NK-92 treated with Interleukin-12 subunit alpha and Interleukin-12 subunit beta, amount 100 ng/mL, for 24 hours (cell line): ENCODE data around the gene PPL.
"Not testable (repeated sequence)": the region's sequence is repeated elsewhere in the genome, so short reads cannot be mapped to it uniquely, and the experiment has no call there.

Experiments
- DNase-seq: peaks from one replicate; lab custom pipeline; 2025; lab: John Stamatoyannopoulos, UW

Gene PPL

DNA sequence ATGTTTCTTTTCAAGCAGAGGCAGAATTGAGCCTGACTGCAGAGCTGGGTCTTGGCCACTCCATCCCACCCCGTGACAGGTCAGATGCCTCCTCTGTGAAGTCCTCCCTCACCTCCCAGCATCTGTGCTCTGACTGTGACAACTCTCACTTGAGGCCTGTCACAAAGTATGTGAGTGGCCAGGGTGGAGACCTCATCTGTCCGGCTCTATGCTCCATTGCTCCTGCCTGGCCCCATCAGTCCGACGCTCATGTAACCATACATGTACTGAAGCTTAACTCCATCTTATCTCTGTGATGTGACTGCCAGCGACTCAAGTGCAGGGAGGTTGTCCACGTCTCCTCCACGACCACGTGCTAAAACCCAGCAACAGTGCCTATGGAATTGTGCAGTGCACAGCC is 3.5 kb downstream of the PPL start:
- no peak for DNase-seq

DNA sequence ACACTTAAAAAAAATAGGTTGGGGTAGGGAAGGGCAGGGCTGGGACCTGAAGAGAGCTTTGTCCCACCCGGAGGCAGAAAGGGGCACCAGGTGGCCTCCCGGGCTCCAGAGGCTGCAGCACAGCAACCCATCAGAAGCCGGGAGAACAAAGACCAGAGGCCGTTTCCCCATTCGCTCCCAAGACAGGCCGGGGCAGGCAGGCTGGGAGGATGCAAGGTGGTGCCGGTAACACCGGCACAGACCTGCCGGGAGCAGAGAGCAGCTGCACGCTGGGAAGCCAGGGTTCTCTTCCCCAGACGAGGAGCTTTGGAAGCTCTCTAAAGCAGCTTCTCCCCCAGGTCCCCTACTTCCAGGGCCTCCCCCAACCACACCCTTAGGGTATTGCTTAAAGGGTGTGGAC is 5.6 kb downstream of the PPL start:
- no peak for DNase-seq

DNA sequence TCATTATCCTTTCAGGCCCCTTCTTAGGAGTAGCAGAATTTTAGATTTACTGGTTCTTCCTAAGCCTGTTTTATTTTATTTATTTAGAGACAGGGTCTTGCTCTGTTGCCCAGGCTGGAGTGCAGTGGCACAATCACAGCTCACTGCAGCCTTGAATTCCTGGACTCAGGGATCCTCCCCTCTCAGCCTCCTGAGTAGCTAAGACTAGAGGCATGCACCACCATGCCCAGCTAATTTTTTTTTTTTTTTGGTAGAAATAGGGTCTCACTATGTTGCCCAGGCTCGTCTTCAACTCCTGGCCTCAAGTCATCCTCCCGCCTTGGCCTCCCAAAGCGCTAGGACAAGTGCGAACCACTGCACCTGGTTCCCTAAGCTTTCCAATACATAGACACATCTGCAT is 7.3 kb downstream of the PPL start:
- not testable (repeated sequence) for DNase-seq

DNA sequence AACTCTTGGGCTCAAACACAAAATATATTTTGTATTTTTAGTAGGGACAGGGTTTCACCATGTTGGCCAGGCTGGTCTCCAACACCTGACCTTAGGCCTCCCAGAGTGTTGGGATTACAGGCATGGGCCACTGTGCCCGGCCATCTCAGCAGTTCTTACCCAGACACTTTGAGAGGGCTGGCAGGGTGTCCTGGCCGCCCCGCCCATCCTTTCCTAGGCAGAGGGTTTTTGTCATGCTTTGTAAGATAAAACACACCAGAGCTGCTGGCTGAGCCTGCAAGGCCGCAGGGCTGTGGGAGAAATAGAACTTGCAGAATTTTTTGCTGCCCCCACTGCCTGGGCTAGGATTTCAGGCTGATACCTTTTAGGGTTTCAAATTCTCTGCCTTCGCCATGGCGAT is 8.7 kb downstream of the PPL start:
- no peak for DNase-seq

DNA sequence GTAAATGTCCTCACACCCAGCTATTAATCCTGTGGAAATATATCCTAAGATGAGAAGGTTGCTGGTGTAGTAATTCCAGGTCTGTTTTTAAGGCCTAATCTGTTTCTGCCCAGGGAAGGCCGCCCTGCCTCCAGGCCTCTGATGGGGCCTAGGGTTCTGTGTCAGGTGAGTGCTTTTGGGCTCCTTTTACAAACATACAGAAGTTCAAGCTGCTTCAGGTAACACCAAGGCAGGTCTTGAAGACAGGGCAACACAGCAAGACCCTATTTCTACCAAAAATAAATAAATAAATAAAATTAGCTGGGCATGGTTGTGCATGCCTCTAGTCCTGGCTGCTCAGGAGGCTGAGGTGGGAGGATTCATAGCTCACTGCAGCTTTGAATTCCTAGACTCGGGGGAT is 9.3 kb downstream of the PPL start:
- DNase-seq = no peak

DNA sequence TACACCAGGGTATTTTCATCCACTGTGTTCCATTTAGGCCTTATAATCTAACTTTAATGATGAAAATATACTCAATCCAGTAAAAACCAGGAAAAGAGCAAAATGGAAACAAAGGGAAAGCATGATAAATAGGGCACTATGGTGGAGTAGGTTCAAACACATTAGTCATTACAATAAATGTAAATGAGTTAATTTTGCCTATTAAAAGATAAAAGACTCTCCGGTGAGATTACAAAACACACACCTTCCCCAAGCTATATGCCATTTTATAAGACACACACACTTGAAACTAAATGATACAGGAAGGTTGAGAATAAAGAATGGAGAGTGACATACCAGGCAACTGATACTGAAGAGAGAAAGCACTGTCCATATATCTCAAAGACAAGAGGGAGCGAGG is 10.0 kb downstream of the PPL start:
- DNase-seq = no peak

DNA sequence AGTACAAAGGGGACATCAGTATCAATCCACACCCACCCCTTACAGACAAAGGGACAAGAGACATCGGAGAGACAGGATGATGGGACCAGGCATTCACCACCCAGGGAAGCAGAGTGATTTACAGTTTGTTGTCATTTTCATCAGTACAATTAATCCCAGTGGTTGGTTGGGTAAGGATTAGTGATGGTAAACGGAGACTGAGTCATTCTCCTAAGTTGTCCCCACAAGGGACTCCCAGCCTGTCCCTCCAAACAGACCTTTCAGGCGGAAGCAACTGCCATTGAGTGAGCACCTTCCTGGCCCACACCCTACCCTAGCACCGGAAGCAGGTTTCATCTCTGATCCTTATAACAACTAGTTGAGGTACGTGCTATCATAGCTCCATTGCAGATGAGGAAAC is 11.2 kb downstream of the PPL start:
- no peak for DNase-seq

DNA sequence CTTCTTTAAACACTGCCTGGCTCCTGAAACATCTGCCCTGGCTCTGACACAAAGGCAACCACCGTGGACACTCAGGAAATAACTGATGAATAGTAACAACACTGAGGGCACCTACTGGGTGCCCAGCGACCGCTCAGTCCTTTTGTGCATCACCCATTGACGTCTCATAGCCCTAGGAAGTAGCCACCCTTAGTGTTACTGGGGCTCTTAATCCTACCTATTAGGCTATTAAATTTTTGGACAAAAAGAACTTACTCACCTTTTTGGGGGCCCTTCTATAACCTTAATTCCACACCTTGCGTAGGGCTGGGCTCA is 11.7 kb downstream of the PPL start:
- no peak for DNase-seq

DNA sequence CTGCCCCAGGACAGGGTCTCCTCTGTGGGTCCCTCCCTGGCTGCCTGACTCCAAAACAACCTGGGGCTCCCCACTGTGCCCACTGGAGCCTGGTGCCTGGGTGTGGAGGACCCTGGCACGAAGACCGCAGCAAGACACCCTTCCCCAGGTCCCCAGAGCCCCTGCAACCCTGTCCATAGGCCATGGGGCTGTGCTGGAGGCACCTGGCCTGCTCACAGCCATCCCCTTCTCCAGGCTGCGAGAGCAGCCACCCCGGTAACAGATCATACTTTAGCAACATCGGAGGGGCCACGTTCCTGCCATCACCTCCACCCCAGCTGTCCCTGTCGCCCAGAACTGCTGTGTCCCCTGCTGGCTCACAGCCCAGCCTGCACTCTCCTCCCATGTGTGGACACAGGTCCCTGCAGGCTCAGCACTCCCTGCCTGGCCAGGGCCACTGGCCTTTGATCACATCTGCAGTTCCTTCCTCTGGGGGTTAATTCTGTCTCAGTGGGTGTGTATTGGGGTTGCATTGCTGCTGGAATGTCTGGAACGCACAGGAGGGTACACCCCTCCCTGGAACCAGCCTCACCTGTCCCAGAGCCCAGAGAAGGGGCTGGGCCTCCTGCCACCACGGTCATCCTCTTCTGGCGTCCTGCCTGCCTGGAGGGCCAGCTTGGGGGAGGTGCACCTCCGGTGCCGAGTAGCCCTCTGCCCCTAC is 12.2 kb downstream of the PPL start:
- no peak for DNase-seq

DNA sequence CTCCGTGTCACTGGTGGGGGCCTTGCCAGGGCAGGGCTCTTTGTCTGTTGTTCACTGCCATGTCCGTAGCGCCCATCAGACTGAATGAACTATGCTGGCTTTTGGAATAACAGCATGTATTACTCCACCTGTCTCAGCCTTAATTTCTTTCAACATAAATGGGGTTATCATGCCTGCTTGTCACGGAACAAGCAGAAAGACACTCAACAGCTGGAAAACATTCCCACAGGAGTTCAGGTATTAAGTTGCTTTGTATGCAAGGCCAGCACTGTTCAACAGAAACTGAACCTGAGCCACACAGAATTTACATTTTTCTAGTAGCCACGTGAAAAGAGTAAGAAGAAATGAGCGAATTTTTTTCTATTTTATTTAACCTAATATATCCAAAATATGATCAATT is 13.1 kb downstream of the PPL start:
- no peak for DNase-seq

DNA sequence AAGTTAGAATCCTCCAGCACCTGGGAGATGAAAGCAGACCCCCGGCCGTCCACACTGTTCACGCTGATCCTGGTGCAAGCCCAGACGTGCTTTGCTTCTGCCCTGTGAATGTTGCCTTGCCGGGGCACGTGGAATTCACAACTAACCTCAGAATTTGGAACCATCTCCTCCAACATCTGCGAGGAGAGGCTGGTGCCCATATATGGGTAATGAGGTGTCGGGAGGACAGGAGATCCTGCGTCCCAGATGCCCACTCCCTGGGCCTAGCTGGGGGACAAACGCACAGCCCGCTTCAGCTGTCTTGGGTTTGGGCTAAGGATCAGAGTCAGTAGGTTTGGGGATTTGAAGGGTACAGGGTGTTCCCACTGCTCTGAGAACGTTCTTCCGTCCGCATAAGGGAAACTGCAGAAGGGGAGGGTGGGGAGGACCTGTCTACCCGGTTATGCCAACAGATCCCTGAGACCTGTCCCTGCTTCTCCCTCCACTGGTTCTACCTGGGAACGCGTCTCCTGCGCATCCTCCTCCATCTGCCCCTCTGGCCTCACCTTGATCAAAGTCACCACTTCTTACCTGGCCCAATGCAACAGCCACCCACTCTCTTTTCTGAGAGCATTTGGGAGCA is 14.1 kb downstream of the PPL start:
- no peak for DNase-seq

DNA sequence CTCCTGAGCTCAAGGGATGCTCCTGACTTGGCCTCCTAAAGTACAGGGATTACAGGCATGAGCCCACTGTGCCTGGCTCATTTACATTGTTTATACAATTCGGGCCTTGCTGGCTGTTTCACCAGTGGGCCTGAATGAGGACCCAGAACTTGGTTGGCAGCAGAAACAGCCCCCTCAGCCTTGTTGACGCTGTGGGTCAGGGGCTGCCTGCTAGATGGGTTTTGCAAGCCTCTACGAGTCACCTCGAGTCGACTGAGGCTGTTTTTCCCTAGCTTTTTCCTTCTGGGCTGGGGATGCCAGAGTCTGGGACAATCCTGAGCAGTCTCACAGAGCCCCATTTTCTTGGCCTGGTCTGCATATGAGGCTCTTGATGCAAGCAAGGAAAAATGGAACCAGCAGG is 16.1 kb downstream of the PPL start:
- no peak for DNase-seq

DNA sequence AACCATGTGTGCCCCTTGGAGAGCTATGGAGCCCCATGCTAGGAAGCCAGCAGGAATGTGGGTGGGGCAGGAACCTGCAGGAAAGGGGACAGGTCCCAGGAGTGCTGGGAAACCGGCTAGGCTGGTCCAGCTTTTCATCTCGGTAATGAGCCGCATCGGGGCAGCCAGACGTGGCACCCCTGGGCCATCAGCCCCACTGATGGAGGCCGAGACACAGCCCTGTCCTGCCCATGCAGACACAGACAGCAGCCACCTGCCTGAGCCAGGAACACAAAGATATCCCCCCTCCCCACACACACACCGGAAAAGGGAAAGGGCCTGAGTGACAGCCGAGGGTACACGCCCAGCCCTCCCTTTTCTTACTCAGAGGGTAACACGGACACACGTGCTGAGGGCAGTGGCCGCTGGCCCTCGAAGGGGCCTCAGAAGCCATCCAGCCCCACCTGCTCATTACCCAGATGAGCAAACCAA is 18.1 kb downstream of the PPL start:
- DNase-seq = no peak

DNA sequence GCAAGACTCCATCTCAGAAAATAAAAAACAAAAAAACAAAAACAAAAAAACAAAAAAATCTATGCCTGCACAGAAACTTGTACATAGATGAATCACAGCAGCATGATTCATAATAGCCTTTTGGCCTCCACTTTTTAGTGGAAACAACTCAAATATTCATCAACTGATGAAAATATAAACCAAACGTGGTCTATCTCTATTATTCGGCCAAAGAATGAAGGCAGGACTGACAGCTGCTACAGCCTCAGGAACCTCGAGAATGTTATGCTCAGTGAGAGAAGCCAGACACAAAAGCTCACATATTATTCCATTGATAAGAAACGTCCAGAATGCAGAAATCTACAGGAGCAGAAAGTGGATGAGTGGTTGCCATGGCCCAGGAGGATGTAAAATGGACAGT is 19.8 kb downstream of the PPL start:
- DNase-seq = no peak

DNA sequence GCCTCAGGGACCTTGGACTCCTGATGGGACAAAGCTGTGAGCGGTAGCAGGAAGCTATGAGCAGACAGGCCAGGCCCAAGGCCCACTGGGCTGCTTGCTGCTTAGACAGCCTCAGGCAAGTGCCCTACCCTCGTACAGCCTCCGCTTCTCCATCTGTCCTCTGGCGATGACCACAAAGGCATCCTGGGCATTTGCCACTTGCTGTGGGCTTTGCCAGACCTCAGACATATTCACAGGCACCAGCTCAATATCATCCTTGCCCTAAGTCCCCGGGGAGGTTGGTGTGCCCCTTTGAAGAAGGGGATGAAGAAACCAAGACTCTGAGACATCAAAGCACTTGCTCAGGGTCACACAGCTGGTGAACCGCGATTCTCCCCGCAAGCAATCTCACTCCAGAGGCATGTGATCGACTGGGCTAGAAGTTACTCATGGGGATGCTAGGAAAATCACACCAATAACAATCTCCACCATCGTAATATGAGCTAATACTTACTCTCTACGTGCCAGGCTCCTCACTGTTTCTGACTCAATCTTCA is 21.7 kb downstream of the PPL start:
- no peak for DNase-seq

DNA sequence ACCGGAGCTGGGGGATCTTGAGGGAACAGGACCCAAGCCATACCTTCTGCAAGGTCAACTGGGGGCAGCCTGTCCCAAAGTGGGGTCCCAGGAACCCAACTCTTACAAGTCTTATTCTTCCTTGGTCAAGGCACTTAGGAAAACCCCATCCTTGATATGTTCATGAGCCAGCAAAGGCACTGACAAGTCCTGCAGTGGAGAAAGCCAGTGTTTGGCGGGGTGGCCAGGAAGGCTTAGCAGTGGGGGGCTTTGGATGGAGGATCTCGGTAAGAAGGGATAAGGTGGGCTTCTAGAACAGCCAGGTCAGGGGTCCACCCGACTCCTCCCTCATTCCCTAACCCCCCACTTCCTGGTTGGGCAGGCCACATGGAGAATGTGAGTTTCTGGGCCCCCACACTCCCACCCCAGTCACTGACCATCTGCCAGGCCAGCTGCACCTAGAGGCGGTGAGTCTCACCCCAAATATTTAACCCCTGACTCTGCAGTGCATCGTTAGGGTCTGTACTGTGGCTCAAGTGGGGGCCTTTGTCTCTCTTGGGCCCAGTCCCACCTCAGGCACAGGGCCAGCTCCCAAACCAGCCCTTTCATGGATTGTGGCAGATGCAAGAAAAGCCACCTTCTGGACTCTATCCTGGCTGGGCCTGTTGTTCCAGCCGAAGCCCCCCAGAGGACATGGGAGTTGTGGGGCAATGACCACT is 22.3 kb downstream of the PPL start:
- no peak for DNase-seq

DNA sequence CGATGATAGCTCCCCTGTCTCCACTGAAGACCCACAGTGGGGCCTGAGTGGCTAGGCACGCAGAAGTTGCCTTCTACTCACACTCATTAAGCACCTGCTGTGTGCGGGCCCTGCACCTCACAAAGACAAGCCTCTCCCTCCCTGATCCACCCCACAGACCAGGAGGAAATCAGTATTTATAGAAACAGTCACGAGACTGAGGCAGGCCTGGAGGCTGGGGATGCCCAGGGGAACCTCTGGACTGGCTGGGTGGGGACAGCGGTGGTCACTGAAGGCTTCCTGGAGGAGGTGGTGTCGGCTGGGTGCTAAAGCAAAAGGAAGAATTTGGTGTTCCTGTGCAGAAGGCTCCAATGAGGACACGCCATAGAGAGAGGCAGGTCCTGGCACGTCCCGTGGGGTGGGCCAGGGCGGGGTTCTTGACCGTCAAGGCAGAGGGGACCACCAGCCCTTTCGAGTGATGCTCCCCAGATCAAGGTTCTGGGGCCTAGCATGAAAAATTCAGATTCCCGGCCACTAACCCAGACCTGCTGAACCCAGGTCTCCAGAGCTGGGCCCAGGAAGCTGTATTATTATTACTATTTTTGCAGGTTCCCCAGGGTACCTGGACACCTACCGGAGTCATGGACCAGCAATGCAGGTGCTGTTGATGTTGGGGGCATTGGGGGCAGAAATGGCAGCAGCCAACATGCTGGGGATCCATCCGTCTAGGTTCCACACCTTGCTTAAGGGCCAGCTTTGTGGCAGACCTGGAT is 23.0 kb downstream of the PPL start:
- DNase-seq = no peak

DNA sequence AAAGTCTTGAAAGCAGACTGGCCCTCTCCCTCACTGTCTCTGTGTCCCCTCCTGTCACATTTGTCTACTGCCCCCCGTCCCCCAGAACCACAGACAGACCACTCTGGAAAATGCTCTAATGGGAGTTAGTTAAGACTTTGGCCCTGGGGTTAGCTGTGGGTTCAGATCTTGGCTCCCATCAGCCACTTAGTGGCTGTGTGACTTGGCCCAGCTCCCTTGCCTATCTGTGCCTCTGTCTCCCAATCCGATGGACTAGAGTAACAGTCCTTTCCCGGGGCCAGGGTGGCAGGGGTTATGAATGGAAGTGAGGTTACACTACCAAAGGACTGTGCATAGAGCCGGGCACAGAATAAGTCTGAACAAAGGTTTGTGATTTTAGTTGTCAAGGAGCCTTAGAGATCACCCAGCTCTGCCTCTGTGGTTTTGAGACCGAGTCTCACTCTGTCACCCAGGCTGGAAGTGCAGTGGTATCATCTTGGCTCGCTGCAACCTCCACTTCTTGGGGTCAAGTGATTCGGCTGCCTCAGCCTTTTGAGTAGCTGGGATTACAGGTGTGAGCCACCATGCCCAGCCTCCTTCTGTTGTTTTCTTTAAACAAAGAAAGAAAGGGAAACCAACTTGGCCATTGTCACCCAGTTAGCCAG is 23.7 kb downstream of the PPL start:
- no peak for DNase-seq

DNA sequence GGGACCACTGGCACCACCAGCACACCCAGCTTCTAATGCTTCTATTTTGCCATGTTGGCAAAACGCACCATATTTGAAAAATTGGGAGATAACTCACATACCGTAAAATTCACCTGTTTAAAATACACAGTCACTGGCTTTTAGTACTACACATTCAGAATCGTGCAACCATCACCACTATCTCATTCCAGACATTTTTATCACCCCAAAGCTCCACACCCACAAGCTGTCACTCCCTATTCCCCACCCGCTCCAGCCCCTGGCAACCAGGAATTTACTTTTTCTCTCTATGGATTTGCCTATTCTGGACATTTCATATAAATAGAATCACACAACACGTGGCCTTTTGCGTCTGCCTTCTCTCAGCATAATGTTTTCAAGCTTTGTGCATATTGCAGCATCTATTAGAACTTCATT is 25.0 kb downstream of the PPL start:
- DNase-seq = no peak

DNA sequence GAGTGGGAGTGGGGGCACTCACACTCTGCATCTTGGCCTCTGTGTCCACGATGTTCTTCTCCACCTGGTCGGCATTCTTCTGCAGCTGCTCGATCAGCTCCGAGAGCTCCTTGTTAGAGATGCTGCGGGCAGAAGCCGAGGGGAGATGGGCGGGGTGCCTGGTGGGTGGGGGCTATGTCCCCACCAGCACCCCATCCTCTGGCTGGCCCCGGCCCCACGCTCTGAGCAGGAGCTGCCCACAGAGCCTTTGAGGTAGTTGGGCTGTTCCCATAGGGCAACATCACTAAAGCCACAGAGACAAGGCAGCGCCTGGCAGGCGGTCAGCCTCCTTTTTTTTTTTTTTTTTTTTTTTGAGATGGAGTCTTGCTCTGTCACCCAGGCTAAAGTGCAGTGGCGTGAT is 26.1 kb downstream of the PPL start:
- no peak for DNase-seq

DNA sequence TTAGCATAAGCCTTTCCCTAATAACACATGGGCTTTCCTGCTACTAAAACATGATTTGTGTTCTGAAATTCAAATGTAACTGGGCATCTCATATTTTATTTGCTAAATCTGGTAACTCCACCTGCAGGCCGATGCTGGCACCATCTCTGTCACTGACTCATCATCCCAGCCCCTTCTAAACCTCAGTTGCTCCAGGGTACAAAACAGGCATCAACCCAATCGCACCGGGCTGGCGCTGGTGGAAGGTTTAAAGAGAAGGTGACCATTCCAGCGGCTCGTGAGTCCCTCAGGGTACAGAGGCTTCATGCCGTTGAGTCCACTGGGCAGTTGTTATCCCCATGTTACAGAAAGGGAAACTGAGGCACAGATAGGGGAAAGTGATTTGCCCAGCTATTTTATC is 27.1 kb downstream of the PPL start:
- DNase-seq = no peak

DNA sequence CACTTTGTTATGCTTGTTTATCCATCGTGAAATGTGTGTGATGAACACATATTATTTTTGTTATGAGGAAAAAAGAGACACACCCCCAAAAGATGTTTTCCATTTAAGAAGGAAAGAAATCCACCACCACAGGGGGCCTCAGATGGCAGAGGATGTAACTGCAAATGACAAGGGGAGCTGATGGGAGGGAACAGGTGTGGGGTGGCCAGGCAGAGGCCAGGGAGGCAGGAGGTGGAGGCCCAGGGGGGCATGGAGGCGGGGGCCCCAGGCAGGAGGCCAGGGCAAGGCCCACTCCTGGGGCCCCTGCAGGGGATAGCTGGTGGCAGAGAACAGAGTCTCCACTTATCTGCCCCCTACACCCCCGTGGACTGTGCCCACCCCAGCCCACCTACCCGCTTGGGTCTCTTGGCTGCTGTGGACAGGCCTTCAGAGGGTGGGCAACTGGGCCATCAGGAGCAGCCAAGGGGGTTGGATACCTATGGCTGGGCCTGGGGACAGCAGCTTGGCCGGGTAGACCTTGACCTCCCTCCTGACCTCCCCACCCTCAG is 28.0 kb downstream of the PPL start:
- no peak for DNase-seq
